ENCODE data around the gene NCMAP.

DNA sequence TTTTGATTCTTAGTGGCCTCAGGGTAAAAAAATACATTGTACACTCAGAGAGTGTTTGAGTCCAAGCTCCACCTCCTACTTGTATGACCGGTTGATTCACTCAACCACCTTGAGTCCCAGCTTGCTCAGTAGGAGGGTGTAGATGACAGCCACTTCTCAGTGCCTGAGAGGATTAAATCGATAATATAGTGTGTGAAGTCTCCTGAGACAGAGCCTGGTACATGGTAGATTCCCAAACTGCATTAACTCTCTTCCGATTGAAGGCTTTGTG lies 38.4 kb downstream of the NCMAP start:
- TF ChIP-seq CTCF (IDR thresholded peaks at IDR 0.05) (no peak), POLR2A (IDR thresholded peaks at IDR 0.05) (no peak), POLR2AphosphoS5 (IDR thresholded peaks at IDR 0.05) (no peak)

Measured in breast epithelium (tissue), 3 donors.